GM19193 (cell line): ENCODE measurements around the gene CLCN7.

ENCODE experiments used
- POLR2A ChIP-seq: IDR thresholded peaks from 4 replicates; pipeline ENCODE4 v1.6.1; 2011; ENCODE audit not compliant: insufficient read depth, insufficient read length; ENCODE audit errors: extremely low read depth

Gene CLCN7

DNA sequence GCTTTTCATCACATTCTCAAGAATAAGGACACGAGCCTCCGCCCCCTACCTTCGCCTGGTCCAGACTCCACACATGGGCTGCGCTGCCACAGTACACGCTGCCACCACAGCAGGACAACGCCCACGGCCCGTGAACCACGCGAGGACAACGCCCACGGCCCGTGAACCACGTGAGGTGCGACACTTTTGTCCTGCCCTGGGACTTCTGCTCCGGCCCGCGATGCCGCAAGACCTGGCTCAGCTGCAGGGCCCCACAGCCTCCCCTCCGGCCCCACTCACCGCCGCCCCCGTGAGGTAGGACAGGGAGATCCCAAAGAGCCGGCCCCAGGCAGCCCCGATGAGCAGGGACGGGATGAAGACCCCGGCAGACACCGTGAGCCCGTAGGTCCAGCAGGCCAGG is 24.6 kb downstream of the CLCN7 start:
- TF ChIP-seq POLR2A, result no peak

DNA sequence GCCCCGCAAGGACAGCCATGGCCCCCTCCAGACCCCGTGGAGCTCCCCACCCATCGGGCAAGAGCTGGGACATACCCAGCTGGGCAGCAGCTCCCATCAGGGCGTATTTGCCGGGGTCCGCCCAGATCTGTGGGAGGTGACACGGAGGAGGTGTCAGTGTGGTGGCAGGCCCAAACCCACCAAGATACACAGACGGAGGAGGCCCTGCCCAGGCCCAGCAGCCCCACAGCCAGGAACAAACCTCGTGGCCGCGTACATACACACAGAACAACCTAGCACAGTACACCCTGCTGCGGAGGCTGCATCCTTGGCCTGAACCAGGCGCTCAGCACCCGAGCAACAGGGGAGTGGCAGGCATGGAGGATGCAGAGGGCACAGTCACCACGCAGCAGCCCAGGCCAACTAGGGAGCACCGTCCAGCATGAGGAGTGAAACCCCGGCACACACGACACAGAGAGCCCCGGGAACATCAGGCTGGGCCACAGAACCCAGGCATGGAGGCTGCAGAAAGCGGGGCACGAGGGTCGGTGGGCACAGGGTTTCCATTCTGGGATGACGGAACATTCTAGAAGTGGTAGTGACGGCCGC is 25.5 kb downstream of the CLCN7 start:
- TF ChIP-seq POLR2A, result no peak

DNA sequence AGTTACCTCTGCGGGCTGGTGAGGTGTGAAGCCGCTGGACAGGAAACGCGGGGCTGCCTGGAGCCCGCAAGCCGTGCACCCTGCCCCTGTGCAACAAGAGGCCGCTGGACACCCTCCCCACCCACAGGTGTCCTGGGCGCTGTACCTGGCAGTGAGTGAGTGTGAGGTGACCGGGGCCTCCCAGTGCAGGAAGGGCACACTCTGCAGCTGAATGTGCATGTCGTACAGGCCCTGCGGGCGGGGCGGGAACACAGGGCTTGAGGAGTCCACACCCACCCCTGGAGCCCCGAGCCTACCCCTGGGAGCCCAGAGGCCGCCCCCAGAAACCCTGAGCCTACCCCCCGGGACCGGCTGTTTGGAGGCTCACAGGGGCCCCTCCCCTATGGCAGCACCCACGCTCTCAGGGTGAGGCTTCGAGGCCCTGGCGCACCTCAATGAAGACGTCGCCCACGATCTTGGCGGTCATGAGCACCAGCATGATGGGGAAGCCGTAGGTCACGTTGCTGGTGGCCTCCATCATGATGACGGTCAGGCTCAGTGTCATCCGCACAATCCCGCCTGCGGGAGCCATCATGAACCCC is 26.2 kb downstream of the CLCN7 start:
- no peak for TF ChIP-seq POLR2A

DNA sequence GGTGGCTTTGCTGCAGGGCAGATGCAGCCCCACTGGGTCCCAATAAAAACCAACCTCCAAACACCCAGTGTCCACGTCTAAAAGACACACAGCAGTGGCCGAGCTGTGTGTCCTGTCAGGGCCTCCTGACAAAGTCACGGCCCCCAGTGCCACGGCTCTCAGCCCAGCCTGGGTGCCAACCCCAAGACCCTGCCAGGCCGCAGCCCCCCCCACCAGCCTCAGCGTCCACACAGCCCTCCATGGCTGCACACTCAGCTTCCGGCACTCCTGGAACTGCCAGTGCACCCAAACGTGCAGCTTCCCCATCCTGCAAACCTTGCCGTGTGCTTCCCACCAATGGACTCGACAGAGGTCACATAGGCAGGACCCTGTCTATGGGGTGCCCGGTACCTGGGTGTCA is 26.9 kb downstream of the CLCN7 start:
- no peak for TF ChIP-seq POLR2A

DNA sequence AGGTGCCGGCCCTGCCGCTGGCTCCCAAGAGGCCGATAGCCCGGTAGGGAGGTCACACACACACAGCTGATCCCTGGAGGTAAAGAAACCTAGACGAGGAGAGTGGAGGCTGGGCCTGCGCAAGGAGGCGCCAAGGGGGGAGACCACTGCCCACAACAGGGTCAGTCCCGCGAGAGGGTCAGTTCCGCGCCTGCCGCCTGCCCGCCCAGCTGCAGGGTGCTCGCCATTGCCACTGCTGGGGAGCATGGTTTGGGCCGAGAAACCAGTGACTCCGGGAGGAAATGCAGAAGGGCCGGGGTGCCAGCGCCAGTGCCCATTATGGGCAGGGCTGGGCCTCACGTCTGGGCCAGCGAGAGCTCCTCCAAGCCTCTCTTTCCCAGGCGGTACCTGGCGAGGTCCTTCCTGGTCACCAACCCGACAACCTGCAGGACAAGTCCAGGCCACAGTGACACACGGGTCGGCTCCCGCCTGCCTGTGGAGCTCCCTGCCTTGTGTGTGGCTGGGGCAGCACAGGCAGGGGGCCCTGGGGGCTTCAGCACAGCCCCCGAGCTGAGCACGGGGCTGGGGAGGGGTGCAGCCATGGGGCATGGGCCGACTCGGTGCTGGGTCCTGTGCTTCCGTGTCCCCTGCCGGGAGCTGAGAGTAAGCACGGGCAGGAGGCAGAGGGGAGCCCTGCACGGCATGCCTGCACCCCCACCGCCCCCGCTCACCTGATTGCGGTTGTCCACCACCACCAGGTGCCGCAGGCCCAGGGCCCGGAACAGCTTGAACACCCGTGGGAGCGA is 28.3 kb downstream of the CLCN7 start:
- no peak for TF ChIP-seq POLR2A

DNA sequence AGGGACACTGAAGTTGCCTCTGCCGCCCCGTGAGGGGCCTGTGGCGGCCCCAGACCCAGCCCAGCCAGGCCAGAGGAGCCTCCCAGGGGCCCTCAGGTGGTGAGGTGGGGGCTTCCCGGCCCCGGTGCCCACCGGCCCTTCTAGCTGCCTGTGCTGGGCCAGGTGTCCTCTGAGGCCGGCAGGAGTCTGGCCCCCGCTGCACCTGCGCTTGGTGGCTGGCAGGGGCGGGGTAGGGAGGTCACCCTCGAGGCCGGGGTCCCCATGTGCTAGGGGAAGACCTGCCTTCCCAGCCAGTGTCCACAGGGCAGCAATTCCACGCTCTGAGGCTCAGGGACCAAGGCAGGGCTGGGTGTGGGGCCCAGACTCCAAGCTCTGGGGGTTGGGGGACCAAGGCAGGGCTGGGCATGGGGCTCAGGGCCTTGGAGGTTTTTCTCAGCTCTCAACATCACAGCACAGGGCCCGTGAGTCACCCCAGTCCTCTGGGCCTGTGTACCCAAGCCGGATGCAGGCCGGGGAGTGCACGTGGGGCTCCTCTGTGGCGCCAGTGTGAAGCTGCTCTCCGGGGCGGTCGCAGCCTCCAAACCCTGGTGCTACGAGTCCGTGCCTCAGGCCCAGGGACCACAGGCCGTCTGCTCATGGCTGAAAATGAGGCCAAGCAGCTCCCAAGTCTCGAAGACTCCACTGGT is 29.2 kb downstream of the CLCN7 start:
- TF ChIP-seq POLR2A, result no peak

DNA sequence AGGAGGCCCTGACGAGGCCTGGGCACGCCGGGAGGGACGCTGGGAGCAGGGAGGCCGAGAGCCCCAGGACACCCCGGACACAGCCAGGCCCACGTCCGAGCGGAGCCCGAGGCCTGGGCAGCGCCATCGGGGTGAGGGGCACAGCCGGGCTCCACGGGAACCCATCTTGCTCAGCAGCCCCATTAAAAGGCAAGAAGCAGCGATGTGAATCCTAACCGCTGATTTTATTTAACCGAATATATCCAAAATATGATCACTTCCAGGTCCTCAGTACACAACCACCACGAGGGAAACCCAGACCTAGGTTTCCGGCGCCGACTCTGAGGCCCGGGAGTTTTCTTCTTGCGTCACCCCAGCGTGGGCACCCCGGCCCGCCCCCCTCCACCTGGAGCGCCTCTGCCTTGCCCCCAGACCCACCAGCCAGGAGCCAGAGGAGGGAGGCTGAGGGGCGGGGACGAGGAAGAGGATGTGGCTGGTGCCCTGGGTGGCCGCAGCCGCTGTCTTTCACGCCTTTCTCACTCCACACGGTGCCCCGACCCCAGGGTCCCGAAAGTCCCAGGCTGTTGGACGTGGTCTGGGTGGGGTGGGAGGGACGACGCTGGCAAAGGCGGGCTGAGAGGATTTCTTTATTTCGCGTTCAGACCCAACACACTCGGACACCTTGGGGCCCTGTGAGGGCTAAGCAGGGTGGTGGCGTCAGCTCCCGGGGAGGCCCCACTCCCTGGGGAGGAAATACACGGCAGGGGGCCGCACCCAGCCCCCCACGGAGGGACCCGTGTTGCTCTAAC is 29.9 kb downstream of the CLCN7 start:
- no peak for TF ChIP-seq POLR2A

DNA sequence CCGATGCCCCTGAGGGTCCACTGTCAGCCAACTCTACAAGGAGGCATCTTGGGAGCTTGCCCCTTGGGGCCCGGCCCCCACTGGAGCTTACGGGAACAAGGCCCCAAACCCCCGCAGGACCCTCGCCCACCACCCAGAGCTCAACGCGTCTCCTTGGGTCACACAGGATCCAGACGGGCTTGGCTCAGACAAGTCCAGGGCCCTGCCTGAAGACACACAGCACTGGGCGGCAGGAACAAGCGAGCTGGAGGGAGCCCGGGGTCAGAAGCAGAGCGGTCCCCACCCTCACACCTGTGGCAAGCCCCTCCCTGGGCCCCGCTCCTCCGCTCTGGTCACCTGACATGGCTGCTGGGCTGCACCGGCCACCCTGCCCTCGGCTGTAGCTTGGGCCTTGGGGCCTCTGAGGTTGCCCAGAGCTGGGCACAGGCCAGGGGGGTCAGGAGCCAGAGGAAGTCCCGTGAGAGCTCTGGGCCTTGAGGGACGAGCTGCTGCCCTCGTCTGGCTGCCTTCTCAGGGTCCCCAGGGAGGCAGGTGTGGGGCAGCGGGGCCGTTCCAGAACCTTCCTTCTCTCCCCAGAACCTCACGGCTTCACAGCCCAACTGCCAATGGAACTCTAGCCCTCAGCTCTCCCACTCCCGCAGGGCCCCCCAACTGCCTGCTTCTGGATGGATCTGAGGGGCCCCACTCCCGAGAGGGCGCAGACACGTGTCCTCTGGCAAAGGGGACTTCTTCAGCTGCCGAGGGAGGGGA is 30.7 kb downstream of the CLCN7 start, which contains the start of gene CCDC154:
Gene CCDC154, minus strand, starts transcription at position 577 of the 750 bp plus-strand sequence. Its CDS starts 234 bp downstream, at position 343.
- TF ChIP-seq POLR2A, result no peak

DNA sequence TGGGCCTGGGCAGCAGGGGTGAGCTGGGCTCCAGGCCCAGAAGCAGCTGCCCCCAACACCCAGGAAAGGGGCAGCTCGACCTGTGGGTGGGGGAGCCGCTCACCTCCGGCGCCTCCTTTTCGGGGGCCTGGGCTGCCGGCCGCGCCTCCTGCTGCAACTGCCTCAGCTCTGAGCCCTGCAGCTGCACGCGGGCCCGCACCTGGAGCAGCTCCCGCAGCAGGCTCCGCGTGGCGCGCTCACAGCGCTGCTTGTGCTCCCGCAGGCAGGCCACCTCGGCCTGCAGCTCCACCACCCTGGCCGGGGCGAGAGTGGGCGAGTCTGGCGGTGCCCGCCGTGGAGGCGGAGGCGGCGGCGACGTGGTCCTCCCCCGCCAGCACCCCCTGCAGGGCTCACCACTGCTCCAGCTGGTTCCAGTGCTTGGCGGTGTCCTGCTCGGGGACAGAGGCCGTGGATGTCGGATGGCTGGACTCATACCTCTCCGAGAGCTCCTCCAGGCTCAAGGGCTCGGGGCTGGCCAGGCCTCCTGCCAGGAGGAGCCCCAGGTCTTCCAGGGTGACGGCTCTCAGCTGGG is 31.3 kb downstream of the CLCN7 start:
- no peak for TF ChIP-seq POLR2A

DNA sequence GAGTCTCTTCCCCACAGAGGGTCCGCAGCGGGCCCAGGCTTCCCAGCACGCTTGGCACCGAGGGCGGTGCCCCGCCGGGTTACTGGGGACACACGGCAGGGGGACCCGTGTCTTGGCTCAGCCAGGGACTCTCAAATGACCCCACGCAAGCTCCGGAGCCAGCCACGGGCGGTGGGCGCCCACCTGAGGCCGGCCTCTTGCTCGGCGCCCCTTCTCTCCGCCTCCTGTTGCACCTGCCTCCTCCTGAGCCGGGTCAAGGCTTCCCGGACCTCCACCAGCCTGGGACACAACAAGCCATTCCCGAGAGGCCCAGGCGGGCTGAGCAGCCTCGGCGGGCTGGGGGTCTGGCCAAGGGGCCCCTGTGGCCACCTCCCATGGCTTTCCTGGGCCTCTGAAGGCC is 32.1 kb downstream of the CLCN7 start:
- TF ChIP-seq POLR2A, result no peak

DNA sequence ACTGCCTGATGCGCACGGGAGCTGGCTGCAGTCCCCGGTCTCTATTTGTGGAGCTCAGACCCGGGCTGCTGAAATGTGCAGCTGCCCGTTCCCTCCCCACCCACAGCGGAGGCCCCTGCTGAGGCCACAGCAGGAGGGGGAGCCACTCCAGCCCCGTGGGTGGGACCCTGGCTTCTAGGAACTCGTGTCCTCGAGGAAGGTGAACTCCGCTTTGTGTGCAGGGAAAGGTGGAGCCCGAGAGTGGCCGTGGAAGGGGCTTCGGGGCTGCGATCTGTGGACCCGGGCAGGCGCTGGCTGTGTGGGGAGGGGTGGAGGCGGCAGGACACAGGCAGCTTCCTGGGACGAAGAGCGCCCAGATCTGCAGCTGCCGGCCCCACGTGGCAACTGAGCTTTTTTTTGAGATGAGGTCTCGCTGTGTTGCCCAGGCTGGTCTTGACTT is 33.4 kb downstream of the CLCN7 start:
- no peak for TF ChIP-seq POLR2A

DNA sequence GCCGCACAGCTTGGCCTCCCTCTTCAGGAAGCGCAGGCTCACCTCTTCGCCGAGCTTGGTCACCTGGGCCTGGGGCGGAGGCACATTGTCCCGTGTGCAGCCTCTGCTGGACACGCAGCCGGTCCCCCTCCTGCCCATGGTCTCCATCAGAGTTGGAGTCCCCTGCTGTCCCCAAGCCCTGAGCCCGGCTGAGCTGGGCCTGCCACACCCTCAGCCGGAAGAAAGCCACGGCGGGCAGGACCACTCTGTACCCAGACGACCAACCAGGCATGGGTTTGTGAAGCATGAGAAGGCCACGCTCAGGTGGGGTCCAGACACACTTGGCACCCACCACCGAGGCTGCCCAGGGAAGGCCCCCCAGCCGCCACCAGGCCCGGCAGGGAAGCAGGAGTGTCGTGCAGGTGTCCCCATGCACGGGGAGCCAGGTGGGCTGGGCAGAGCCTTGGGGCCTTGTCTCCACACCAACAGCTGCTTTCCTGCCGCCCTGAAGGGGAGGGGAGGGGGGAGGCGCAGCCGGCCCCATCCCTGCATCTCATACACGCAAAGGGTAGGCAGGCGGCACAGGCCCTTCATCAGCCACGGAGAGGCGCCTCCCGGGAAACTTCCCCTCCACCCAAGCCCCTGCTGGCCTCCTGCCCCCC is 35.6 kb downstream of the CLCN7 start:
- TF ChIP-seq POLR2A, result no peak

DNA sequence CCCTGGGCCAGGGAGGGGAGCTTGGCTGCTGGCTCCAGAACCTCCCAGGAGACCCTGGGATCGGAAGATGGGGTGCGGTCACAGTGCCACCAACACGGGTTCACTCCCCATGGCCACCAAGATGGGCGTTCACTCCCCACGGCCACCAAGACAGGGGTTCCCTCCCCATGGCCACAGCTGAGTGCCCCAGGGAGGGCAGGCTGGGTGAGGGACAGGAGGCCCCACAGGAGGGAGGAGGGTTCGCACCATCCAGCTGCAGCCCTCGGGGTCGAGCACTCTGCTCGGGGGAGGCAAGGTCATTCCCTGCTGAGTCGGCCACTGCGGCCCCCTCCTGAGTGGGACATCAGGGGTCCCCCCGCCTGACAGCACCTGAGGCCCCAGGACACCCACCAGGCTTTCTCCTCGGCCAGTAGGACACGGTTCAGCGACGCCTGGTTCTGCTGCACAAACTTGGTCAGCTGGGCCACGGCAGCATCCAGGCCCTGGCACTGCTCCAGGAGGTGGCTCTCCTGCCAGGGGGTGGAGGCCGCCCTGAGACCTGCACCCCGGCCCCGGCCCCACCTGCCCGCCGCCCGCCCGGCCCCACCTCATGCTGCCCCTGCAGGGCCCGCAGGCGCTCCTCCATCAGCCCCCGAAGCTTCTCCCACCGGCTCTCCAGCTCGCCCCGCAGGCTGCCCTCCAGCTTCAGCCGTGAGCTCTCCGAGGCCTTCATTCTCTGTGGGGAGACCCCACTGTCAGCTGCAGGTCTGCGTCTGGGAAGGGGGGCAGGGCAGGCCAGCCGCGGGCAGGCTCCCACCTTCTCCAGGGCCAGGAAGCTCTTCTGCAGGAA is 36.4 kb downstream of the CLCN7 start:
- TF ChIP-seq POLR2A, result no peak

DNA sequence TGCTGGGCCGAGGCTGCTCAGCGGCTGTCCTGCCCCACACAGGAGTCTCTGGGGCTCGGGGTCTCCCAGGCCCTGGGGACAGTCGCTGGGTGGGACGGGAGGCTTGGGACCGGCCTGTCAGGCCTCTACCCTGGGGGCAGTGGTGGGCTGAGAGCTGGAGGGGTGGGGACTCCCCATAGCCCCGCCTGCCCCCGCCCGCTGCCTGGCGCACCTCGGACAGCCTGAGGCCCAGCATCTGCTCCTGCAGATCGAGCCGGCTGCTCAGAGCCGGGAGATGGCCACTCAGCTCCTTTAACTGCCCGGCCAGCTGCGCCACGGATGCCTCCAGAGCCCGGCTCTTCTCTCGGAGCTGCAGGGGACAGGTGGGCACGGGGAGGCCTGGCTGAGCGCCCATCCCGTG is 37.2 kb downstream of the CLCN7 start:
- TF ChIP-seq POLR2A, result no peak
